Esophagus (tissue), 2 donors: ENCODE data around the gene MAGEB6. TPM values are rescaled to one million over a fixed set of nuclear protein-coding genes. Genes with fewer than 3 reads are reported as not detected.

Source experiments
- polyA plus RNA-seq, 2 donors: library from polyadenylated mRNA; stranded (reverse); fragments of 200-250 nt; gene quantifications; one replicate each; pipeline ENCODE4 v1.2.3, GENCODE V29; 2013
- donor health status: healthy with polysubstance abuse.
- donor health status: Bipolar disorder and iron deficiency.

The MAGEB6 gene
- polyA plus RNA-seq, 2 donors: not detected

Other genes starting within 250 kb of the MAGEB6 start
- not detected for gene MAGEB18, start 54.1 kb upstream of the MAGEB6 start, polyA plus RNA-seq
- not detected for gene MAGEB6B, start 31.8 kb upstream of the MAGEB6 start, polyA plus RNA-seq
- not detected for gene MAGEB5, start 23.7 kb downstream of the MAGEB6 start, polyA plus RNA-seq